ENCODE data around the gene DBF4. TPM values are rescaled to one million over a fixed set of nuclear protein-coding genes. Genes with fewer than 3 reads are reported as not detected.
"Not testable (repeated sequence)": the region's sequence is repeated elsewhere in the genome, so short reads cannot be mapped to it uniquely, and the experiment has no call there.

Gene DBF4
- total RNA-seq, 1 experiment from 2014 or later, result 58.6 TPM

GRCh38 chr7:87882151-87882937, 6.1 kb downstream of the DBF4 start:
- no peak for DNase-seq (ENCODE audit: extremely low read depth, low read depth)

GRCh38 chr7:87885018-87885417, 8.7 kb downstream of the DBF4 start:
- no peak for DNase-seq (ENCODE audit: extremely low read depth, low read depth)

GRCh38 chr7:87886875-87887274, 10.6 kb downstream of the DBF4 start:
- peak; percentile 50 for DNase-seq (ENCODE audit: extremely low read depth, low read depth)

- no peak for DNase-seq (ENCODE audit: extremely low read depth, low read depth)
Observed at GRCh38 chr7:87895363-87895762, 19.1 kb downstream of the DBF4 start.

GRCh38 chr7:87899255-87899654, 23.0 kb downstream of the DBF4 start:
- DNase-seq (ENCODE audit: extremely low read depth, low read depth), result no peak

- DNase-seq (ENCODE audit: extremely low read depth, low read depth), result not testable (repeated sequence)
Observed at GRCh38 chr7:87907136-87907906, 31.0 kb downstream of the DBF4 start.

- DNase-seq (ENCODE audit: extremely low read depth, low read depth), result not testable (repeated sequence)
Observed at GRCh38 chr7:87908814-87909213, 32.5 kb downstream of the DBF4 start.

- no peak for DNase-seq (ENCODE audit: extremely low read depth, low read depth)
Observed at GRCh38 chr7:87912121-87912520, 35.8 kb downstream of the DBF4 start.

GRCh38 chr7:87918740-87919139, 42.4 kb downstream of the DBF4 start:
- no peak for DNase-seq (ENCODE audit: extremely low read depth, low read depth)

- no peak for DNase-seq (ENCODE audit: extremely low read depth, low read depth)
Observed at GRCh38 chr7:87919875-87920274, 43.6 kb downstream of the DBF4 start.

- no peak for DNase-seq (ENCODE audit: extremely low read depth, low read depth)
Observed at GRCh38 chr7:87920578-87920977, 44.3 kb downstream of the DBF4 start.

- not testable (repeated sequence) for DNase-seq (ENCODE audit: extremely low read depth, low read depth)
Observed at GRCh38 chr7:87922759-87923395, 46.6 kb downstream of the DBF4 start.

GRCh38 chr7:87926581-87927461, 50.5 kb downstream of the DBF4 start:
- DNase-seq (ENCODE audit: extremely low read depth, low read depth), result no peak

- DNase-seq (ENCODE audit: extremely low read depth, low read depth), result no peak
Observed at GRCh38 chr7:87933605-87933952, 57.3 kb downstream of the DBF4 start.

GRCh38 chr7:87933953-87934698, 57.8 kb downstream of the DBF4 start, which contains the start of gene ADAM22:
ADAM22 (plus strand) TSS chr7:87934251; CDS start chr7:87934466, 215 bp downstream.
- peak; percentile 84 for DNase-seq (ENCODE audit: extremely low read depth, low read depth)

- DNase-seq (ENCODE audit: extremely low read depth, low read depth), result no peak
Observed at GRCh38 chr7:87934699-87935383, 58.5 kb downstream of the DBF4 start.

GRCh38 chr7:87935384-87935706, 59.1 kb downstream of the DBF4 start:
- no peak for DNase-seq (ENCODE audit: extremely low read depth, low read depth)

GRCh38 chr7:87941138-87941537, 64.8 kb downstream of the DBF4 start:
- DNase-seq (ENCODE audit: extremely low read depth, low read depth), result no peak

GRCh38 chr7:87944547-87944946, 68.3 kb downstream of the DBF4 start:
- DNase-seq (ENCODE audit: extremely low read depth, low read depth), result no peak
